NCI-H748 (cell line): ENCODE data around the gene BCR.
A peak's percentile ranks its signal among the peaks of the same experiment; 100 is the strongest.
"Not testable (repeated sequence)": the region's sequence is repeated elsewhere in the genome, so short reads cannot be mapped to it uniquely, and the experiment has no call there.

Source experiments
- DNase-seq: peaks from one replicate; lab custom pipeline; 2025; ENCODE audit not compliant: unreplicated experiment; lab: John Stamatoyannopoulos, UW

Gene BCR

GRCh38 chr22:23309261-23309660 lies 129.0 kb downstream of the BCR start:
- DNase-seq: not testable (repeated sequence)

GRCh38 chr22:23310443-23311097 lies 130.3 kb downstream of the BCR start:
- DNase-seq: not testable (repeated sequence)

GRCh38 chr22:23311635-23312420 lies 131.5 kb downstream of the BCR start:
- DNase-seq: not testable (repeated sequence)

- no peak for DNase-seq
Observed at GRCh38 chr22:23313791-23314567, 133.7 kb downstream of the BCR start.

GRCh38 chr22:23315341-23315917 lies 135.1 kb downstream of the BCR start:
- peak; percentile 33 for DNase-seq

GRCh38 chr22:23316596-23316995 lies 136.3 kb downstream of the BCR start:
- not testable (repeated sequence) for DNase-seq

- DNase-seq: not testable (repeated sequence)
Observed at GRCh38 chr22:23318316-23318715, 138.0 kb downstream of the BCR start.

GRCh38 chr22:23322497-23323080 lies 142.3 kb downstream of the BCR start:
- not testable (repeated sequence) for DNase-seq

GRCh38 chr22:23323960-23324688 lies 143.8 kb downstream of the BCR start:
- DNase-seq: not testable (repeated sequence)

- DNase-seq: no peak
Observed at GRCh38 chr22:23325183-23325582, 144.9 kb downstream of the BCR start.

GRCh38 chr22:23333822-23334221 lies 153.5 kb downstream of the BCR start:
- not testable (repeated sequence) for DNase-seq

GRCh38 chr22:23337672-23338071 lies 157.4 kb downstream of the BCR start:
- not testable (repeated sequence) for DNase-seq

GRCh38 chr22:23341942-23342695 lies 161.8 kb downstream of the BCR start:
- not testable (repeated sequence) for DNase-seq

GRCh38 chr22:23351321-23351720 lies 171.0 kb downstream of the BCR start:
- DNase-seq: no peak

- DNase-seq: no peak
Observed at GRCh38 chr22:23353004-23353403, 172.7 kb downstream of the BCR start.

GRCh38 chr22:23353696-23354095 lies 173.4 kb downstream of the BCR start:
- DNase-seq: no peak

GRCh38 chr22:23356094-23356493 lies 175.8 kb downstream of the BCR start:
- no peak for DNase-seq

- no peak for DNase-seq
Observed at GRCh38 chr22:23357053-23357452, 176.7 kb downstream of the BCR start.

- no peak for DNase-seq
Observed at GRCh38 chr22:23359583-23360123, 179.3 kb downstream of the BCR start.
